Islet of Langerhans (tissue), 1 donor: ENCODE results near the gene GALR1.

Source experiments
- FAIRE-seq: peaks from one replicate; lab custom pipeline; 2011; peaks lifted over from hg19 to GRCh38; lab: Jason Lieb, UNC

GALR1 gene

GRCh38 chr18:77321823-77322805 lies 72.5 kb downstream of the GALR1 start:
- FAIRE-seq = no peak

GRCh38 chr18:77323640-77324299 lies 74.1 kb downstream of the GALR1 start:
- no peak for FAIRE-seq
